Transverse colon (tissue), 3 donors: ENCODE results near the gene NEURL1.

Source experiments
- EP300 ChIP-seq: sonication (generic); formaldehyde crosslinking; IDR thresholded peaks from one replicate; pipeline ENCODE4 v1.6.1; 2017; ENCODE audit warnings: antibody characterized with exemption, low read depth
- POLR2A ChIP-seq: fragments of 450-650 bp; IDR thresholded peaks from one replicate; pipeline ENCODE4 v1.6.1; 2016; ENCODE audit warnings: antibody characterized with exemption, mild to moderate bottlenecking, moderate library complexity
- TF ChIP-seq, protein P1 (sequence below), 5 experiments: fragments of 200-600 bp in 3 of 5; fragments of 450-650 bp in 2 of 5; sonication (generic) in 3 of 5; IDR thresholded peaks; 1 replicate in 2 of 5; 2 replicates in 3 of 5; pipeline ENCODE4 v1.5.1; 2016 to 2017; ENCODE audit warnings: antibody characterized with exemption in 5 of 5, inconsistent platforms in 3 of 5, mild to moderate bottlenecking in 2 of 5, moderate library complexity in 1 of 5

DNA sequence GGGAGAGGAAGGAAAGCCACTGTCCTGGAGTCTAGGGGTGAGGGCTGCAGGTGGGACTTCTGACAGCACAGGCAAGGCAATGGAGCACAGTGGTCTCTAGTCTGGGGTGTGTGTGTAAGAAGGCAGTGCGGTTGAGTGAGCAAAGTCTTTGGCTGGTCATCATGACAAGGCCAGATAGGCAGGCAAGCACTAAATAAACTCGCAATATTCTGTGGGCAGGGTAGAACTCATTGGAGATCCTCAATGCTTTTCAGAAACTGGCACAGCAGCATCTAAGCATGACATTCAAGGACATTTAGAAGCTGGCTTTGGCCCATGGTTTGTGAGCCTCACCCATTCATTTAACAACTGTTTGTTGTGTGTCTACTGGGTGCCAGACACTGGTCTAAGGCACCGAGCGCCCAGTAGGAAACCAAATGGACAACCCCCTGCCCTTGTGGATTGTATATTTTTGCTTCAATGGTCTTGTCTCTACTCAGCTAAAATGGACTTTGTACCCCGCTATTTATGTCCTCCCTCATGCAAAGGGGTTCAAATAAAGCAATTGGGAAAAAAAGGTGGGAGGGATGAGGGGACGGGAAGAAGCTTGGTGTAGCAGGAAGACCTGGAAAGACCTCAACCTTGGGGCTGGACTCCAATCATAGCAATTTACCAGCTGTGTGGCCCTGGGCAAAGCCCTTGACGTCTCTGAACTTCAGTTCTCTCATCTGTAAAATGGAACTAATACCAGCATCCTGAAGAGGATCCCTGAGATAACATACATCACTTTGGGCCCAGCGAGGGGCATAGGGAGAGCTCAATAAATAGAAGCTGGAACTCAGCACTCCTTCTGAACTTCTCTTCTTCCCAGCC, 116.0 kb downstream of the NEURL1 start:
- TF ChIP-seq POLR2A (no peak), EP300 (no peak)
- TF ChIP-seq, protein P1, sequence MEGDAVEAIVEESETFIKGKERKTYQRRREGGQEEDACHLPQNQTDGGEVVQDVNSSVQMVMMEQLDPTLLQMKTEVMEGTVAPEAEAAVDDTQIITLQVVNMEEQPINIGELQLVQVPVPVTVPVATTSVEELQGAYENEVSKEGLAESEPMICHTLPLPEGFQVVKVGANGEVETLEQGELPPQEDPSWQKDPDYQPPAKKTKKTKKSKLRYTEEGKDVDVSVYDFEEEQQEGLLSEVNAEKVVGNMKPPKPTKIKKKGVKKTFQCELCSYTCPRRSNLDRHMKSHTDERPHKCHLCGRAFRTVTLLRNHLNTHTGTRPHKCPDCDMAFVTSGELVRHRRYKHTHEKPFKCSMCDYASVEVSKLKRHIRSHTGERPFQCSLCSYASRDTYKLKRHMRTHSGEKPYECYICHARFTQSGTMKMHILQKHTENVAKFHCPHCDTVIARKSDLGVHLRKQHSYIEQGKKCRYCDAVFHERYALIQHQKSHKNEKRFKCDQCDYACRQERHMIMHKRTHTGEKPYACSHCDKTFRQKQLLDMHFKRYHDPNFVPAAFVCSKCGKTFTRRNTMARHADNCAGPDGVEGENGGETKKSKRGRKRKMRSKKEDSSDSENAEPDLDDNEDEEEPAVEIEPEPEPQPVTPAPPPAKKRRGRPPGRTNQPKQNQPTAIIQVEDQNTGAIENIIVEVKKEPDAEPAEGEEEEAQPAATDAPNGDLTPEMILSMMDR (IDR thresholded peaks at IDR 0.05): no peak
